ENCODE data around the gene RTP1. TPM values are rescaled to one million over a fixed set of nuclear protein-coding genes. Genes with fewer than 3 reads are reported as not detected.

Gene RTP1
- total RNA-seq, 1 experiment from 2014 or later = not detected

- ATAC-seq (no peak), DNase-seq (ENCODE audit: low read depth, low spot score) (no peak)
Measured at GRCh38 chr3:187196573-187197334, 532 bp upstream of the RTP1 start.

More at GRCh38 chr3:187196573-187197334, 532 bp upstream of the RTP1 start:
- Histone ChIP-seq H3K9me3 (ENCODE audit: control insufficient read depth in 1 of 2, insufficient read depth in 1 of 2, low read depth in 1 of 2, low read length in 2 of 2) (no peaks in the 10 kb centered on the region), H3K36me3 (ENCODE audit: control insufficient read depth in 1 of 2, insufficient read depth in 2 of 2, low read length in 2 of 2) (no peaks in the 10 kb centered on the region), H3K9ac (ENCODE audit: low read length) (no peak overlapping the region), H3K4me1 (ENCODE audit: control insufficient read depth in 1 of 2, insufficient read depth in 2 of 2, low read length in 2 of 2) (no peaks in the 10 kb centered on the region), H3K9me2 (ENCODE audit: insufficient read depth) (no peaks in the 10 kb centered on the region), H2AFZ (ENCODE audit: low read depth, low read length, poor library complexity, severe bottlenecking) (no peak overlapping the region), H3K4me2 (ENCODE audit: low read length) (no peak overlapping the region), H3K27ac (ENCODE audit: low read depth, low read length) (no peak overlapping the region), H3K79me2 (ENCODE audit: insufficient read depth, low read length) (no peaks in the 10 kb centered on the region), H3K4me3 (replicated peaks in 1 of 2; ENCODE audit: low read depth in 1 of 2, low read length in 2 of 2) (no peak overlapping the region), H4K20me1 (ENCODE audit: insufficient read depth) (no peaks in the 10 kb centered on the region), H3K27me3 (ENCODE audit: insufficient read depth, low read length) (peaks cover 13% of the 10 kb centered on the region; the same call in 1 of the 2 replicates)
- no peak for TF ChIP-seq RAD21 (IDR thresholded peaks at IDR 0.05; ENCODE audit: low read depth)
- no peak for TF ChIP-seq SP1 (IDR thresholded peaks at IDR 0.05; ENCODE audit: low read depth)
- no peak for TF ChIP-seq SIN3A (IDR thresholded peaks at IDR 0.05; ENCODE audit: low read depth)
- TF ChIP-seq FOSL1 (IDR thresholded peaks at IDR 0.05; ENCODE audit: low read depth) = no peak
- no peak for TF ChIP-seq SRF (IDR thresholded peaks at IDR 0.05; ENCODE audit: low read depth)
- no peak for TF ChIP-seq REST (IDR thresholded peaks at IDR 0.05; ENCODE audit: low read depth)
- TF ChIP-seq EZH2phosphoT487 (IDR thresholded peaks at IDR 0.05; ENCODE audit: borderline replicate concordance) = no peak
- ChIA-PET CTCF (no interaction called here), POLR2A (no interaction called here), RAD21 (ENCODE audit: low non-redundant PET in 1 of 2, low total read pairs in 2 of 2, uncharacterized antibody in 2 of 2, unreplicated experiment in 2 of 2) (no interaction called here)
- BruUV-seq (replicated peaks) = no TSS peak
- intact Hi-C loops (cut with micrococcal nuclease) = no loop called here
